Ovary (tissue), 9 donors: ENCODE data around the gene MDM2. TPM values are rescaled to one million over a fixed set of nuclear protein-coding genes. Genes with fewer than 3 reads are reported as not detected.

Experiments used
- DNase-seq, 5 donors: peaks; one replicate each; pipeline ENCODE4 v3.0.0-alpha.2; 2019 to 2020
- H3K27ac ChIP-seq, 2 donors: fragments of 200-600 bp; one replicate each; pipeline versions ENCODE4 v1.5.1 to v1.8.0; 2019 to 2022
- H3K27me3 ChIP-seq: fragments of 200-600 bp; one replicate; pipeline ENCODE4 v1.8.0; 2022
- H3K36me3 ChIP-seq: fragments of 200-600 bp; sonication (generic); one replicate; pipeline ENCODE4 v1.5.1; 2019
- H3K4me1 ChIP-seq: one replicate; pipeline ENCODE4 v1.8.1; 2013; ENCODE audit warnings: mild to moderate bottlenecking, moderate library complexity; ENCODE audit not compliant: insufficient read depth
- H3K4me3 ChIP-seq: fragments of 200-600 bp; sonication (generic); one replicate; pipeline ENCODE4 v1.5.1; 2017
- H3K9me3 ChIP-seq, 2 donors: fragments of 200-600 bp in 1 of 2; sonication (generic) in 1 of 2; one replicate each; pipeline versions ENCODE4 v1.5.1 to v1.8.1; 2013 to 2019; ENCODE audit warnings: mild to moderate bottlenecking in 1 of 2, moderate library complexity in 1 of 2
- EP300 ChIP-seq: sonication (generic); formaldehyde crosslinking; IDR thresholded peaks from one replicate; pipeline ENCODE4 v1.6.1; 2017; ENCODE audit warnings: antibody characterized with exemption
- POLR2A ChIP-seq: fragments of 450-650 bp; IDR thresholded peaks from one replicate; pipeline ENCODE4 v1.6.1; 2017; ENCODE audit warnings: antibody characterized with exemption, mild to moderate bottlenecking, moderate library complexity
- WGBS, 3 donors: extraction: QIAGEN DNeasy Blood & Tissue Kit in 1 of 3; methylation state at CpG; one replicate each; pipeline versions ENCODE4 v1.1.5 to v1.1.7; 2013 to 2017; 5-methylcytosine and 5-hydroxymethylcytosine counted together
- intact Hi-C, 4 donors: fragments of 100-400 bp; cut with DNase I; formaldehyde crosslinking; loops; one replicate each; pipeline versions ENCODE4 v1.11.0 to v1.15.1; 2022 to 2023
- polyA plus RNA-seq, 2 donors: library from polyadenylated mRNA; stranded (reverse); fragments of 200-250 nt in 1 of 2; fragments of 350-450 nt in 1 of 2; fragmentation: Illumina TruSeq in 1 of 2; extraction: RNeasy Lipid Tissue Mini Kit (QIAGEN cat#74804) in 1 of 2; gene quantifications; one replicate each; pipeline ENCODE4 v1.2.3, GENCODE V29; 2013 to 2014
- total RNA-seq, 7 donors: library from RNA; depleted of rRNA in 2 of 7; stranded (reverse); fragments of >200 nt in 2 of 7; fragmentation: NEBNext Ultra II Directional in 3 of 7; extraction: Animal tissue kit (Norgen Biotek cat#: 25700) in 3 of 7; gene quantifications; one replicate each; pipeline versions ENCODE4 v1.1.0 to v1.2.4, GENCODE V29; 2016 to 2023
- TF ChIP-seq, protein P1 (sequence below), 3 donors: fragments of 450-650 bp in 2 of 3; fragments of 200-600 bp in 1 of 3; IDR thresholded peaks; one replicate each; pipeline versions ENCODE4 v1.5.1 to v1.8.0; 2016 to 2022; ENCODE audit warnings: antibody characterized with exemption in 3 of 3, mild to moderate bottlenecking in 1 of 3
- donor health status: DM: no; HTN: no; CAD: no; lungs with moderate emphysema.
- donor health status: DM: no; HTN: no; CAD: no.
- donor health status: Bipolar disorder and iron deficiency.
- donor health status: DM: yes; HTN: yes; CAD: no.
- donor health status: DM: no; HTN: no; CAD: no.
- donor health status: DM: yes; HTN: yes; CAD: no.

MDM2 gene
- total and polyA plus RNA-seq, 9 donors: 14.1 to 101 (median 68.4) TPM

DNA sequence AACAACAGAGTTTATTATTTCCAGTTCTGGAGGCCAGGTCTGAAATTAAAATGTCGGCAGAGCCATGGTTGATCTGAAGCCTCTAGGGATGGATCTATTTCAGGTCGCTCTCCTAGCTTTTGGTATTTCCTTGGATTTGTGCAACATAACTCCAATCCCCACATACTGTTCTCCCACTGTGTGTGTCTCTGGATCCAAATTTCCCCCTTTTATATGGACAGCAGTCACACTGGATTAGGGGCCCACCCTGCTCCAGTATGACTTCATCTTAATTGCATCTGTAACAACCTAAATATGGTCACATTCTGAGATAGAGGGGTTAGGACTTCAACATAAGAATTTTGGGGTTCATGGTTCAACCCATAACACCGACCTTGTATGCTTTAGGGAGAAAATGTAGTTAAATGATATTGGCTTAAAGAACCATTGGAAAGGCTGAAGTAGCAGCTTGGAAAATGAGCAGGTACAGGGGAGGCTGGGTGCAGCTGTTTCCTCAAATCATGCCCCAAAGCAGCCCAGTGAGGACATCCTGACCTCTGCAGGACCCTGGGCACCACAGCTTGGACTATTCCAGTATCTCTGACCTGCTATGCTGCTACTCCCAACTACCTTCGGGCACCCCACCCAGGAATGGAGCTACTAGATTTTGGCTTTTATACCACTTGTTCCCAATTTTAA is 13.9 kb upstream of the MDM2 start:
- no peaks in the 10 kb centered on the region for H3K4me1 ChIP-seq
- DNase-seq: no peak
- H3K27ac ChIP-seq: no peak overlapping the region
- intact Hi-C loops: no loop called here
- H3K4me3 ChIP-seq: no peak overlapping the region
- no peak for TF ChIP-seq EP300
- TF ChIP-seq, protein P1, sequence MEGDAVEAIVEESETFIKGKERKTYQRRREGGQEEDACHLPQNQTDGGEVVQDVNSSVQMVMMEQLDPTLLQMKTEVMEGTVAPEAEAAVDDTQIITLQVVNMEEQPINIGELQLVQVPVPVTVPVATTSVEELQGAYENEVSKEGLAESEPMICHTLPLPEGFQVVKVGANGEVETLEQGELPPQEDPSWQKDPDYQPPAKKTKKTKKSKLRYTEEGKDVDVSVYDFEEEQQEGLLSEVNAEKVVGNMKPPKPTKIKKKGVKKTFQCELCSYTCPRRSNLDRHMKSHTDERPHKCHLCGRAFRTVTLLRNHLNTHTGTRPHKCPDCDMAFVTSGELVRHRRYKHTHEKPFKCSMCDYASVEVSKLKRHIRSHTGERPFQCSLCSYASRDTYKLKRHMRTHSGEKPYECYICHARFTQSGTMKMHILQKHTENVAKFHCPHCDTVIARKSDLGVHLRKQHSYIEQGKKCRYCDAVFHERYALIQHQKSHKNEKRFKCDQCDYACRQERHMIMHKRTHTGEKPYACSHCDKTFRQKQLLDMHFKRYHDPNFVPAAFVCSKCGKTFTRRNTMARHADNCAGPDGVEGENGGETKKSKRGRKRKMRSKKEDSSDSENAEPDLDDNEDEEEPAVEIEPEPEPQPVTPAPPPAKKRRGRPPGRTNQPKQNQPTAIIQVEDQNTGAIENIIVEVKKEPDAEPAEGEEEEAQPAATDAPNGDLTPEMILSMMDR (IDR thresholded peaks at IDR 0.05): no peak
- no peak for TF ChIP-seq POLR2A
- H3K27me3 ChIP-seq: no peaks in the 10 kb centered on the region
- no peaks in the 10 kb centered on the region for H3K36me3 ChIP-seq
- no peaks in the 10 kb centered on the region for H3K9me3 ChIP-seq
- WGBS, 3 donors: 93 to 96% (median 94%) methylated on average over 4 of the region's 4 CpGs

DNA sequence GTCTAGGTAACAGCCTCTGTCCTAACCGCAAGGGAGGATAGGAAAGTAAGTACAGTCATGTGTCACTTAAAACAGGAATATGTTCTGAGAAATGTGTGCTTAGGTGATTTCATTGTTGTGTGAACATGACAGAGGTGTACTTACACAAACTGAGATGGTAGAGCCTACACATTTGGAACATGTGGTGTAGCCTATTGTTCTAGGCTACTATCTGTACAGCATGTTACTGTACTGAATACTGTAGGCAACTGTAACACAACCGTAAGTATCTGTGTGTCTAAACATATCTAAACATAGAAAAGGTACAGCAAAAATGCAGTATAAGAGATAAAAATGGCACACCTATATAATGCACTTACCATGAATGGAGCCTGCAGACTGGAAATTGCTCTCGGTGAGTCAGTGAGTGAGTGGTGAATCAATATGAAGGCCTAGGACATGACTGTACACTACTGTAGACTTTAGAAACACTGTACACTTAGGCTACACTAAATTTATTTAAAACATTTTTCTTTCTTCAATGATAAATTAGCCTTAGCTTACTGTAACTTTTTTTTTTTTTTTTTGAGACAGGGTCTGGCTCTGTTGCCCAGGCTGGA is 13.2 kb upstream of the MDM2 start:
- TF ChIP-seq, protein P1 (IDR thresholded peaks at IDR 0.05): no peak
- TF ChIP-seq EP300: no peak
- intact Hi-C loops: no loop called here
- H3K27ac ChIP-seq: no peak overlapping the region
- no peak overlapping the region for H3K4me3 ChIP-seq
- H3K36me3 ChIP-seq: no peaks in the 10 kb centered on the region
- H3K4me1 ChIP-seq: no peaks in the 10 kb centered on the region
- DNase-seq: no peak
- no peaks in the 10 kb centered on the region for H3K9me3 ChIP-seq
- no peaks in the 10 kb centered on the region for H3K27me3 ChIP-seq
- WGBS, 3 donors: 90 to 95% (median 91%) methylated on average over 3 of the region's 3 CpGs

DNA sequence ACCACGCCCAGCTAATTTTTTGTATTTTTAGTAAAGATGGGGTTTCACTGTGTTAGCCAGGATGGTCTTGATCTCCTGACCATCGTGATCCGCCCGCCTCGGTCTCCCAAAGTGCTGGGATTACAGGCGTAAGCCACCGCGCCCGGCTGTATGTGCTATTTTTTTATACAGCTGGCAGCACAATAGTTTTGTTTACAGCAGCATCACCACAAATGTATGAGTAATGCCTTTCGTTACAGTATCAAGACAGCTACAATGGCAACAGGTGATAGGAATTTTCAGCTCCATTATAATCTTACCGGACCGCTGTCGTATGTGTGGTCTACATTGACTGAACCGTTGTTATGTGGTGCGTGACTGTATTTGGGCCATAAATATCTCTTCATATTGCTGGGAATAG is 11.6 kb upstream of the MDM2 start:
- H3K27me3 ChIP-seq: no peaks in the 10 kb centered on the region
- no peak for TF ChIP-seq POLR2A
- TF ChIP-seq EP300: no peak
- TF ChIP-seq, protein P1 (IDR thresholded peaks at IDR 0.05): no peak
- H3K36me3 ChIP-seq: no peaks in the 10 kb centered on the region
- intact Hi-C loops: no loop called here
- H3K27ac ChIP-seq: no peak overlapping the region
- H3K9me3 ChIP-seq: no peaks in the 10 kb centered on the region
- DNase-seq: no peak
- H3K4me1 ChIP-seq: no peaks in the 10 kb centered on the region
- H3K4me3 ChIP-seq: no peak overlapping the region
- 97 to 100% (median 98%) methylated on average over 15 of the region's 15 CpGs for WGBS, 3 donors

DNA sequence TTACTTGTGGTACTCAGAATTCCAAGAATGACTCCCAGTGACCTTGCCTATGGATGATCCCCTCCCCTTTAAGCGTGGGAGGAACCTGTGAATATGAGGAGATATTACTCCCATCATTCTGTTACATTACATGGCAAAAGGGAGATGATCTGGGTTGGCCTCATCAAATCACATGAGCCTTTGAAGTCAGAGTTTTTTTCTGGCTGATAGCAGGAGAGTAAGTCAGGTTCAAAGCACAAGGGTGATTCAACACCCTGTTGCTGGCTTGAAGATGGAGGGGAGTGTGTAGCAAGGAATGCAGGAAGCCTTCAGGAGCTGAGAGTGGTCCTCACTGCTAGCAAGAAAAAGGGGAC is 9.1 kb upstream of the MDM2 start:
- no peak overlapping the region for H3K4me3 ChIP-seq
- H3K27me3 ChIP-seq: no peaks in the 10 kb centered on the region
- intact Hi-C loops: no loop called here
- no peaks in the 10 kb centered on the region for H3K4me1 ChIP-seq
- TF ChIP-seq EP300 (no peak), POLR2A (no peak)
- TF ChIP-seq, protein P1 (IDR thresholded peaks at IDR 0.05): no peak
- WGBS, 3 donors: 76 to 93% (median 86%) methylated on average over 1 of the region's 1 CpG
- H3K36me3 ChIP-seq: no peaks in the 10 kb centered on the region
- H3K9me3 ChIP-seq: no peaks in the 10 kb centered on the region
- no peak for DNase-seq
- no peak overlapping the region for H3K27ac ChIP-seq
